Measurements from ENCODE around the gene GDAP1L1. TPM values are rescaled to one million over a fixed set of nuclear protein-coding genes. Genes with fewer than 3 reads are reported as not detected.
"Not testable (repeated sequence)": the region's sequence is repeated elsewhere in the genome, so short reads cannot be mapped to it uniquely, and the experiment has no call there.

The GDAP1L1 gene
- total RNA-seq, 1 donor from 2014 or later, result 1.7 TPM

GRCh38 chr20:44231713-44232468 lies 15.2 kb upstream of the GDAP1L1 start:
- DNase-seq (ENCODE audit: low spot score), result no peak
- Mint-ChIP-seq H3K9me3 (ENCODE audit: unreplicated experiment) (no peaks in the 10 kb centered on the region), H3K4me3 (ENCODE audit: unreplicated experiment) (no peak overlapping the region), H3K27me3 (ENCODE audit: unreplicated experiment) (no peaks in the 10 kb centered on the region), H3K4me1 (ENCODE audit: unreplicated experiment) (peaks cover 12% of the 10 kb centered on the region), H3K36me3 (ENCODE audit: low read depth, unreplicated experiment) (no peaks in the 10 kb centered on the region), H3K27ac (ENCODE audit: unreplicated experiment) (no peak overlapping the region)
- TF ChIP-seq CTCF (IDR thresholded peaks at IDR 0.05; ENCODE audit: unreplicated experiment), result no peak

- not testable (repeated sequence) for H3K9me3 Mint-ChIP-seq (ENCODE audit: unreplicated experiment); DNase-seq (ENCODE audit: low spot score); H3K36me3 Mint-ChIP-seq (ENCODE audit: low read depth, unreplicated experiment); H3K4me3 Mint-ChIP-seq (ENCODE audit: unreplicated experiment); H3K27ac Mint-ChIP-seq (ENCODE audit: unreplicated experiment); H3K27me3 Mint-ChIP-seq (ENCODE audit: unreplicated experiment)
- peaks cover 12% of the 10 kb centered on the region for H3K4me1 Mint-ChIP-seq (ENCODE audit: unreplicated experiment)
Observed at GRCh38 chr20:44232469-44232856, 14.6 kb upstream of the GDAP1L1 start.

GRCh38 chr20:44233436-44234016 lies 13.6 kb upstream of the GDAP1L1 start:
- H3K9me3 Mint-ChIP-seq (ENCODE audit: unreplicated experiment), result no peaks in the 10 kb centered on the region
- H3K27ac Mint-ChIP-seq (ENCODE audit: unreplicated experiment), result no peak overlapping the region
- no peaks in the 10 kb centered on the region for H3K36me3 Mint-ChIP-seq (ENCODE audit: low read depth, unreplicated experiment)
- no peaks in the 10 kb centered on the region for H3K27me3 Mint-ChIP-seq (ENCODE audit: unreplicated experiment)
- TF ChIP-seq CTCF (IDR thresholded peaks at IDR 0.05; ENCODE audit: unreplicated experiment), result no peak
- no peak for DNase-seq (ENCODE audit: low spot score)
- H3K4me1 Mint-ChIP-seq (ENCODE audit: unreplicated experiment), result peaks cover 12% of the 10 kb centered on the region
- H3K4me3 Mint-ChIP-seq (ENCODE audit: unreplicated experiment), result no peak overlapping the region

GRCh38 chr20:44234566-44235317 lies 12.4 kb upstream of the GDAP1L1 start:
- no peaks in the 10 kb centered on the region for H3K36me3 Mint-ChIP-seq (ENCODE audit: low read depth, unreplicated experiment)
- no peak for DNase-seq (ENCODE audit: low spot score)
- H3K27ac Mint-ChIP-seq (ENCODE audit: unreplicated experiment), result no peak overlapping the region
- no peaks in the 10 kb centered on the region for H3K27me3 Mint-ChIP-seq (ENCODE audit: unreplicated experiment)
- H3K4me3 Mint-ChIP-seq (ENCODE audit: unreplicated experiment), result no peak overlapping the region
- peaks cover 12% of the 10 kb centered on the region for H3K4me1 Mint-ChIP-seq (ENCODE audit: unreplicated experiment)
- H3K9me3 Mint-ChIP-seq (ENCODE audit: unreplicated experiment), result no peaks in the 10 kb centered on the region
- TF ChIP-seq CTCF (IDR thresholded peaks at IDR 0.05; ENCODE audit: unreplicated experiment), result no peak

GRCh38 chr20:44235702-44236101 lies 11.4 kb upstream of the GDAP1L1 start:
- Mint-ChIP-seq H3K4me1 (ENCODE audit: unreplicated experiment) (peaks cover 12% of the 10 kb centered on the region), H3K27ac (ENCODE audit: unreplicated experiment) (no peak overlapping the region), H3K4me3 (ENCODE audit: unreplicated experiment) (no peak overlapping the region), H3K9me3 (ENCODE audit: unreplicated experiment) (no peaks in the 10 kb centered on the region), H3K36me3 (ENCODE audit: low read depth, unreplicated experiment) (no peaks in the 10 kb centered on the region), H3K27me3 (ENCODE audit: unreplicated experiment) (no peaks in the 10 kb centered on the region)
- no peak for DNase-seq (ENCODE audit: low spot score)
- no peak for TF ChIP-seq CTCF (IDR thresholded peaks at IDR 0.05; ENCODE audit: unreplicated experiment)

GRCh38 chr20:44236840-44237239 lies 10.3 kb upstream of the GDAP1L1 start:
- H3K36me3 Mint-ChIP-seq (ENCODE audit: low read depth, unreplicated experiment); H3K27me3 Mint-ChIP-seq (ENCODE audit: unreplicated experiment); H3K27ac Mint-ChIP-seq (ENCODE audit: unreplicated experiment); H3K4me1 Mint-ChIP-seq (ENCODE audit: unreplicated experiment); DNase-seq (ENCODE audit: low spot score); H3K4me3 Mint-ChIP-seq (ENCODE audit: unreplicated experiment); H3K9me3 Mint-ChIP-seq (ENCODE audit: unreplicated experiment): not testable (repeated sequence)

All from endothelial cell (in vitro differentiated cells).